ENCODE results near the gene ADAD2. TPM values are rescaled to one million over a fixed set of nuclear protein-coding genes. Genes with fewer than 3 reads are reported as not detected.

ADAD2 gene
- total RNA-seq, 1 experiment from 2014 or later, result not detected

DNA sequence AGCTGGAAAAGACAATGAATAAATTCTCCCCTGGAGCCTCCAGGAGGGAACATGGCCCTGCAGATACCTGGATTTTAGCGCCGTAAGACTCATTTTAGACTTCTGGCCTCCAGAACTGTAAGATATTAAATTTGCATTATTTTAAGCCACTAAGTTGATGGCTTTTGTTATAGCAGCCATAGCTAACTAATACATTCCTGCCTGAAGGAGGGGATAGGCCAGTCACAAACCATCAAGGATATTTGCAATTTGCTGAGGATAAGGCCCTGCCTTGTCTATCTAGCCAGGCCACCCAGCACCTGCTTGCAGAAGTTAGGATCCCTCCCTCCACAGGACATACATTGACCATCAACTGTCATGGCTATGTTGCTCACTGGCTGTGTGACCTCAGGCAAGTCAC is 53.8 kb downstream of the ADAD2 start:
- no peak for DNase-seq (ENCODE audit: low read depth)

DNA sequence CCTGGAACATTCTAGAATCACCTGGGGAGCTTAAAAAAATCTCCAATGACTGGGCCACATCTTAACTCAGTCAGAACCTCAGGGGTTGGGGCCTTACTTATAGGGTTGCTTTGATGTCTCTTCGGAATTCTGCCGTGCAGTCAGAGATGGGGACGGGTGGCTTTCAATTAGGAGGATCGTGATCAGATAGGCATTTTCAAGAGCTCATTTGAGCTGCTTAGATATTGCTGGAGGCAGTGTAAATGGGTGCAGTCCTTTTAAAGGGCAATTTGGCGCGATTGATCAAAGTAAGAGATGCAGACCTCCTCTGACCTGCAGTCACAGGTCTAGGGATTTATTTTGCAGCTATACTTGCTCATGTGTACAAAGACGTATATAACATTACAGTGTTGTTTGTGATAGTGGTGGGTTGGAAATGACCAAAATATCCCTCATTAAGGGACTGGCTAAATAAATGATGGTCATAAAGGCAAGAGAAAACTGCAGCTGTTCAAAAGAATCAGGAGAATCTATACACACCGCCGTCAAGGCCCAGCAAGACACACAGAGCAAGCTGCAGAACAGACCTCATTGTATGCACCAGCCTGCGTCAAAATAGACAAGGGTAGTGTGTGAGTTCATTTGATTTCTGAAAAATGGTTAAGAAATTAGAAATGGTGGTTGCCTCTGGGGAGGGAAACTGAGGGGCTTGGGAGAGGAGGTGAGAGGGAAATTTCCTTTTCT is 55.2 kb downstream of the ADAD2 start:
- no peak for DNase-seq (ENCODE audit: low read depth)

DNA sequence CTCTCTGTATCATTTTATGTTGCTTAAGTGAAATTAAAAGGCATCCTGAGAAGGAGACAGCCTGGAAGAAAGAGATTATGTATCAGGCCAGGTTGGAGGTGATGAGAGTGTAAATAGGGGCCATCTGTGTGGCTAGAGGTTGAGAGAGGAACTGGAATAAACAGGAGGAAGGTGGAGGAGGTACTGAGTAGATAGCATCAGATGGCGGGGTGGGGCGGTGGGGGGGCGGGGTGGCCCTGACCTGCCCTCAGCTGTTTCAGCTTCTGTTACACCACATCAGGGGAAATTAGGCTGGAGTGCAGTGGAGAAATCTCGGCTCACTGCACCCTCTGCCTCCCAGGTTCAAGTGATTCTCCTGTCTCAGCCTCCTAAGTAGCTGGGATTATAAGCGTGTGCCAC is 55.7 kb downstream of the ADAD2 start:
- DNase-seq (ENCODE audit: low read depth), result no peak

Other genes starting within 250 kb of the ADAD2 start
- gene OSGIN1, start 237.9 kb upstream of the ADAD2 start, total RNA-seq (2014; rRNA removed; shearing (Covaris generic)), result 2.1 and 3.8 TPM in 2 replicates
- gene NECAB2, start 222.9 kb upstream of the ADAD2 start, total RNA-seq (2014; rRNA removed; shearing (Covaris generic)), result not detected in 2 replicates
- gene SLC38A8, start 148.4 kb upstream of the ADAD2 start, total RNA-seq (2014; rRNA removed; shearing (Covaris generic)), result not detected in 2 replicates
- 62.4 and 72.8 TPM in 2 replicates for gene MBTPS1, start 74.2 kb upstream of the ADAD2 start, total RNA-seq (2014; rRNA removed; shearing (Covaris generic))
- gene HSDL1, start 46.0 kb upstream of the ADAD2 start, total RNA-seq (2014; rRNA removed; shearing (Covaris generic)), result 19.3 and 19.4 TPM in 2 replicates
- not detected in 2 replicates for gene DNAAF1, start 45.8 kb upstream of the ADAD2 start, total RNA-seq (2014; rRNA removed; shearing (Covaris generic))
- 26.4 and 27.8 TPM in 2 replicates for gene TAF1C, start 4.1 kb upstream of the ADAD2 start, total RNA-seq (2014; rRNA removed; shearing (Covaris generic))
- not detected in 2 replicates for gene KCNG4, start 48.9 kb downstream of the ADAD2 start, total RNA-seq (2014; rRNA removed; shearing (Covaris generic))
- gene WFDC1, start 103.7 kb downstream of the ADAD2 start, total RNA-seq (2014; rRNA removed; shearing (Covaris generic)), result 0.37 TPM in 1 of 2 replicates, not detected in the other
- gene ATP2C2, start 177.4 kb downstream of the ADAD2 start, total RNA-seq (2014; rRNA removed; shearing (Covaris generic)), result not detected in 2 replicates